IgD-negative memory B cell (primary cell): ENCODE data around the gene NEK9. TPM values are rescaled to one million over a fixed set of nuclear protein-coding genes. Genes with fewer than 3 reads are reported as not detected.
A peak's percentile ranks its signal among the peaks of the same experiment; 100 is the strongest.

ENCODE experiments used
- H3K27ac Mint-ChIP-seq, 3 donors: one replicate each; pipeline ENCODE4 v1.8.0; 2020 to 2022; ENCODE audit warnings: mild to moderate bottlenecking in 3 of 3, mixed read lengths in 3 of 3, moderate library complexity in 1 of 3
- H3K27me3 Mint-ChIP-seq: one replicate; pipeline ENCODE4 v1.8.0; 2021; ENCODE audit warnings: mixed read lengths
- H3K36me3 Mint-ChIP-seq: one replicate; pipeline ENCODE4 v1.8.0; 2020; ENCODE audit warnings: mild to moderate bottlenecking, mixed read lengths
- H3K4me1 Mint-ChIP-seq, 3 donors: one replicate each; pipeline ENCODE4 v1.8.0; 2020 to 2022; ENCODE audit warnings: mixed read lengths in 3 of 3, mild to moderate bottlenecking in 1 of 3
- H3K4me3 Mint-ChIP-seq, 4 donors: one replicate each; pipeline ENCODE4 v1.8.0; 2020 to 2022; ENCODE audit warnings: mild to moderate bottlenecking in 4 of 4, mixed read lengths in 4 of 4, moderate library complexity in 3 of 4
- H3K9me3 Mint-ChIP-seq, 3 donors: one replicate each; pipeline ENCODE4 v1.8.0; 2020 to 2021; ENCODE audit warnings: mixed read lengths in 3 of 3, mild to moderate bottlenecking in 1 of 3
- polyA plus RNA-seq: library from polyadenylated mRNA; unstranded; fragments of 300-500 nt; fragmentation: Illumina TruSeq; gene quantifications from one replicate; pipeline ENCODE4 v1.2.3, GENCODE V29; 2021

NEK9 gene
- polyA plus RNA-seq, 1 donor from 2014 or later, result 16.9 TPM

GRCh38 chr14:75053396-75054291 is 73.2 kb downstream of the NEK9 start:
- H3K27me3 Mint-ChIP-seq, result no peaks in the 10 kb centered on the region
- H3K36me3 Mint-ChIP-seq, result peaks cover 2% of the 10 kb centered on the region
- H3K4me1 Mint-ChIP-seq, result peaks cover 14 to 20% (median 17%) of the 10 kb centered on the region in 3 donors
- H3K27ac Mint-ChIP-seq, result no peak overlapping the region
- no peaks in the 10 kb centered on the region for H3K9me3 Mint-ChIP-seq
- H3K4me3 Mint-ChIP-seq, result peak overlapping the region in 1 of 4 donors; percentile 70

- Mint-ChIP-seq H3K36me3 (peaks cover 2% of the 10 kb centered on the region), H3K4me1 (peaks cover 17 to 31% (median 23%) of the 10 kb centered on the region in 3 donors), H3K27ac (peak overlapping the region; percentile 78 to 98 (median 95)), H3K27me3 (no peaks in the 10 kb centered on the region), H3K4me3 (peak overlapping the region; percentile 86 to 97 (median 94)), H3K9me3 (no peaks in the 10 kb centered on the region)
Observed at GRCh38 chr14:75051556-75051899, 75.3 kb downstream of the NEK9 start.

- H3K27me3 Mint-ChIP-seq, result no peaks in the 10 kb centered on the region
- H3K36me3 Mint-ChIP-seq, result peaks cover 2% of the 10 kb centered on the region
- peak within 1 kb of the TSS; percentile 82 to 98 (median 95) for H3K27ac Mint-ChIP-seq
- H3K4me3 Mint-ChIP-seq, result peak within 1 kb of the TSS; percentile 86 to 97 (median 94)
- H3K9me3 Mint-ChIP-seq, result no peaks in the 10 kb centered on the region
- H3K4me1 Mint-ChIP-seq, result peaks cover 20 to 31% (median 22%) of the 10 kb centered on the region in 3 donors
Observed at GRCh38 chr14:75050852-75051555, 75.8 kb downstream of the NEK9 start, which contains the start of gene MLH3. MLH3 (minus strand) TSS chr14:75051467; CDS start chr14:75049655, 1,812 bp downstream.

GRCh38 chr14:75049731-75050201 is 77.1 kb downstream of the NEK9 start:
- Mint-ChIP-seq H3K9me3 (no peaks in the 10 kb centered on the region), H3K27me3 (no peaks in the 10 kb centered on the region), H3K36me3 (no peaks in the 10 kb centered on the region), H3K27ac (peak overlapping the region; percentile 59 to 95 (median 78)), H3K4me3 (peak overlapping the region; percentile 86 to 97 (median 92)), H3K4me1 (peaks cover 23 to 31% (median 24%) of the 10 kb centered on the region in 3 donors)

GRCh38 chr14:75049136-75049535 is 77.7 kb downstream of the NEK9 start:
- H3K4me3 Mint-ChIP-seq, result no peak overlapping the region
- H3K4me1 Mint-ChIP-seq, result peaks cover 25 to 36% (median 27%) of the 10 kb centered on the region in 3 donors
- H3K27me3 Mint-ChIP-seq, result no peaks in the 10 kb centered on the region
- H3K27ac Mint-ChIP-seq, result peak overlapping the region in 1 of 3 donors; percentile 59
- H3K9me3 Mint-ChIP-seq, result no peaks in the 10 kb centered on the region
- H3K36me3 Mint-ChIP-seq, result peaks cover 2% of the 10 kb centered on the region

GRCh38 chr14:75048101-75048500 is 78.7 kb downstream of the NEK9 start:
- Mint-ChIP-seq H3K36me3 (peaks cover 2% of the 10 kb centered on the region), H3K4me3 (no peak overlapping the region), H3K9me3 (no peaks in the 10 kb centered on the region), H3K27ac (peak overlapping the region in 1 of 3 donors; percentile 23), H3K4me1 (peaks cover 24 to 37% (median 27%) of the 10 kb centered on the region in 3 donors), H3K27me3 (no peaks in the 10 kb centered on the region)

- Mint-ChIP-seq H3K4me1 (peaks cover 24 to 31% (median 27%) of the 10 kb centered on the region in 3 donors), H3K4me3 (peak overlapping the region in 2 of 4 donors; percentile 23 to 29)
Observed at GRCh38 chr14:75047506-75047905, 79.3 kb downstream of the NEK9 start.

GRCh38 chr14:75046899-75047298 is 79.9 kb downstream of the NEK9 start:
- peaks cover 2% of the 10 kb centered on the region for H3K36me3 Mint-ChIP-seq
- H3K4me1 Mint-ChIP-seq, result peaks cover 27 to 37% (median 33%) of the 10 kb centered on the region in 3 donors
- no peaks in the 10 kb centered on the region for H3K9me3 Mint-ChIP-seq
- H3K27ac Mint-ChIP-seq, result no peak overlapping the region
- H3K27me3 Mint-ChIP-seq, result no peaks in the 10 kb centered on the region
- peak overlapping the region in 1 of 4 donors; percentile 29 for H3K4me3 Mint-ChIP-seq

More at GRCh38 chr14:75047506-75047905, 79.3 kb downstream of the NEK9 start:
- Mint-ChIP-seq H3K9me3 (no peaks in the 10 kb centered on the region), H3K27ac (peak overlapping the region in 1 of 3 donors; percentile 23), H3K36me3 (peaks cover 2% of the 10 kb centered on the region), H3K27me3 (no peaks in the 10 kb centered on the region)

- Mint-ChIP-seq H3K4me1 (peaks cover 24 to 37% (median 33%) of the 10 kb centered on the region in 3 donors), H3K27me3 (no peaks in the 10 kb centered on the region), H3K9me3 (no peaks in the 10 kb centered on the region), H3K27ac (no peak overlapping the region), H3K4me3 (no peak overlapping the region), H3K36me3 (peaks cover 2% of the 10 kb centered on the region)
Observed at GRCh38 chr14:75046275-75046674, 80.6 kb downstream of the NEK9 start.

- Mint-ChIP-seq H3K4me1 (peaks cover 14 to 26% (median 25%) of the 10 kb centered on the region in 3 donors), H3K9me3 (no peaks in the 10 kb centered on the region), H3K27ac (peak overlapping the region in 1 of 3 donors; percentile 5), H3K4me3 (peak overlapping the region in 1 of 4 donors; percentile 9), H3K27me3 (no peaks in the 10 kb centered on the region), H3K36me3 (peaks cover 2% of the 10 kb centered on the region)
Observed at GRCh38 chr14:75044752-75045151, 82.1 kb downstream of the NEK9 start.

- no peak overlapping the region for H3K4me3 Mint-ChIP-seq
- H3K4me1 Mint-ChIP-seq, result peaks cover 13 to 26% (median 21%) of the 10 kb centered on the region in 3 donors
- H3K36me3 Mint-ChIP-seq, result peaks cover 2% of the 10 kb centered on the region
- no peaks in the 10 kb centered on the region for H3K27me3 Mint-ChIP-seq
- peak overlapping the region in 1 of 3 donors; percentile 5 for H3K27ac Mint-ChIP-seq
- no peaks in the 10 kb centered on the region for H3K9me3 Mint-ChIP-seq
Observed at GRCh38 chr14:75044322-75044721, 82.5 kb downstream of the NEK9 start.

GRCh38 chr14:75042035-75042434 is 84.8 kb downstream of the NEK9 start:
- peaks cover 2% of the 10 kb centered on the region for H3K36me3 Mint-ChIP-seq
- H3K4me1 Mint-ChIP-seq, result peaks cover 8 to 17% (median 15%) of the 10 kb centered on the region in 3 donors
- no peaks in the 10 kb centered on the region for H3K9me3 Mint-ChIP-seq
- H3K27ac Mint-ChIP-seq, result no peak overlapping the region
- no peaks in the 10 kb centered on the region for H3K27me3 Mint-ChIP-seq
- no peak overlapping the region for H3K4me3 Mint-ChIP-seq

GRCh38 chr14:75041613-75042012 is 85.2 kb downstream of the NEK9 start:
- H3K36me3 Mint-ChIP-seq, result peaks cover 2% of the 10 kb centered on the region
- no peaks in the 10 kb centered on the region for H3K9me3 Mint-ChIP-seq
- no peaks in the 10 kb centered on the region for H3K27me3 Mint-ChIP-seq
- peaks cover 8 to 17% (median 12%) of the 10 kb centered on the region in 3 donors for H3K4me1 Mint-ChIP-seq
- H3K4me3 Mint-ChIP-seq, result no peak overlapping the region
- H3K27ac Mint-ChIP-seq, result peak overlapping the region in 1 of 3 donors; percentile 71

GRCh38 chr14:75040959-75041358 is 85.9 kb downstream of the NEK9 start:
- H3K36me3 Mint-ChIP-seq, result peaks cover 2% of the 10 kb centered on the region
- peaks cover 8 to 14% (median 12%) of the 10 kb centered on the region in 3 donors for H3K4me1 Mint-ChIP-seq
- peak overlapping the region in 1 of 3 donors; percentile 71 for H3K27ac Mint-ChIP-seq
- no peaks in the 10 kb centered on the region for H3K27me3 Mint-ChIP-seq
- H3K9me3 Mint-ChIP-seq, result no peaks in the 10 kb centered on the region
- no peak overlapping the region for H3K4me3 Mint-ChIP-seq

- no peak overlapping the region for H3K4me3 Mint-ChIP-seq
- peaks cover 2% of the 10 kb centered on the region for H3K36me3 Mint-ChIP-seq
- no peak overlapping the region for H3K27ac Mint-ChIP-seq
- H3K9me3 Mint-ChIP-seq, result no peaks in the 10 kb centered on the region
- H3K4me1 Mint-ChIP-seq, result peaks cover 6 to 12% (median 11%) of the 10 kb centered on the region in 3 donors
- no peaks in the 10 kb centered on the region for H3K27me3 Mint-ChIP-seq
Observed at GRCh38 chr14:75040507-75040906, 86.3 kb downstream of the NEK9 start.
